ENCODE results near the gene PACSIN3.

- TF ChIP-seq EP300 (IDR thresholded peaks at IDR 0.05; ENCODE audit: borderline replicate concordance in 1 of 2, low read depth in 2 of 2, low read length in 2 of 2) (no peak), EZH2 (IDR thresholded peaks at IDR 0.05; ENCODE audit: low read depth, low read length, severe bottlenecking) (no peak), JUND (IDR thresholded peaks at IDR 0.05; ENCODE audit: low read length) (no peak), BCL11A (IDR thresholded peaks at IDR 0.05; ENCODE audit: low read depth in 2 of 2, low read length in 2 of 2) (no peak), JUN (IDR thresholded peaks at IDR 0.05; ENCODE audit: low read depth, low read length) (no peak)
- TF ChIP-seq, protein P1, sequence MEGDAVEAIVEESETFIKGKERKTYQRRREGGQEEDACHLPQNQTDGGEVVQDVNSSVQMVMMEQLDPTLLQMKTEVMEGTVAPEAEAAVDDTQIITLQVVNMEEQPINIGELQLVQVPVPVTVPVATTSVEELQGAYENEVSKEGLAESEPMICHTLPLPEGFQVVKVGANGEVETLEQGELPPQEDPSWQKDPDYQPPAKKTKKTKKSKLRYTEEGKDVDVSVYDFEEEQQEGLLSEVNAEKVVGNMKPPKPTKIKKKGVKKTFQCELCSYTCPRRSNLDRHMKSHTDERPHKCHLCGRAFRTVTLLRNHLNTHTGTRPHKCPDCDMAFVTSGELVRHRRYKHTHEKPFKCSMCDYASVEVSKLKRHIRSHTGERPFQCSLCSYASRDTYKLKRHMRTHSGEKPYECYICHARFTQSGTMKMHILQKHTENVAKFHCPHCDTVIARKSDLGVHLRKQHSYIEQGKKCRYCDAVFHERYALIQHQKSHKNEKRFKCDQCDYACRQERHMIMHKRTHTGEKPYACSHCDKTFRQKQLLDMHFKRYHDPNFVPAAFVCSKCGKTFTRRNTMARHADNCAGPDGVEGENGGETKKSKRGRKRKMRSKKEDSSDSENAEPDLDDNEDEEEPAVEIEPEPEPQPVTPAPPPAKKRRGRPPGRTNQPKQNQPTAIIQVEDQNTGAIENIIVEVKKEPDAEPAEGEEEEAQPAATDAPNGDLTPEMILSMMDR (IDR thresholded peaks at IDR 0.05; ENCODE audit: control extremely low read depth in 1 of 3, insufficient read depth in 1 of 3, low read depth in 1 of 3, low read length in 3 of 3), result peak; percentile 91 to 96 (median 91)
- TF ChIP-seq, protein P2, sequence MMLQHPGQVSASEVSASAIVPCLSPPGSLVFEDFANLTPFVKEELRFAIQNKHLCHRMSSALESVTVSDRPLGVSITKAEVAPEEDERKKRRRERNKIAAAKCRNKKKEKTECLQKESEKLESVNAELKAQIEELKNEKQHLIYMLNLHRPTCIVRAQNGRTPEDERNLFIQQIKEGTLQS (IDR thresholded peaks at IDR 0.05; ENCODE audit: insufficient read depth, low read depth, low read length), result no peak
Measured at GRCh38 chr11:47161134-47161854, 24.9 kb downstream of the PACSIN3 start.
